Left colon (tissue), 2 donors: ENCODE measurements around the gene DNAAF5. TPM values are rescaled to one million over a fixed set of nuclear protein-coding genes. Genes with fewer than 3 reads are reported as not detected.

Experiments used
- ATAC-seq: fragments of 200-7000 bp; cut with Tn5 transposase; one replicate; pipeline ENCODE4 v1.9.1; 2020; ENCODE audit warnings: mild to moderate bottlenecking, moderate library complexity
- DNase-seq, 2 donors: peaks; one replicate each; pipeline ENCODE4 v3.0.0-alpha.2; 2020
- intact Hi-C, 2 donors: fragments of 100-400 bp; cut with DNase I in 1 of 2; cut with micrococcal nuclease in 1 of 2; formaldehyde crosslinking; loops; one replicate each; pipeline versions ENCODE4 v1.11.2 to v1.14.0; 2022; cut with DNase I, micrococcal nuclease
- total RNA-seq, 2 donors: library from RNA; stranded (reverse); fragmentation: NEBNext Ultra II Directional; extraction: Animal tissue kit (Norgen Biotek cat#: 25700); gene quantifications; one replicate each; pipeline ENCODE4 v1.2.1, GENCODE V29; 2021
- donor health status: DM: no; HTN: no; CAD: no.
- donor health status: DM: yes; HTN: yes; CAD: no.

DNAAF5 gene
- total RNA-seq, 2 donors from 2014 or later: 27.8 to 37.1 TPM

GRCh38 chr7:774161-775109, 47.9 kb downstream of the DNAAF5 start:
- intact Hi-C loops: loop anchor here (5.0 kb wide), 1 partner anchor 452 kb away; no protein-coding TSS in a partner anchor
- DNase-seq: peak in 1 of 2 donors; percentile 76

GRCh38 chr7:776381-776780, 49.9 kb downstream of the DNAAF5 start:
- DNase-seq (no peak), ATAC-seq (no peak)
- intact Hi-C loops: loop anchor here in 1 of 2 donors (5.0 kb wide), 1 partner anchor 454 kb away; no protein-coding TSS in a partner anchor

More at GRCh38 chr7:774161-775109, 47.9 kb downstream of the DNAAF5 start:
- peak; percentile 77 for ATAC-seq

- DNase-seq: no peak
- ATAC-seq: no peak
- intact Hi-C loops: loop anchor here in 1 of 2 donors (5.0 kb wide), 1 partner anchor 455 kb away; no protein-coding TSS in a partner anchor
Measured at GRCh38 chr7:776992-777727, 50.7 kb downstream of the DNAAF5 start.

- intact Hi-C loops: loop anchor here in 1 of 2 donors (5.0 kb wide), 1 partner anchor 455 kb away; no protein-coding TSS in a partner anchor
- ATAC-seq (no peak), DNase-seq (no peak)
Measured at GRCh38 chr7:777728-778078, 51.2 kb downstream of the DNAAF5 start.

GRCh38 chr7:778271-778967, 51.9 kb downstream of the DNAAF5 start:
- intact Hi-C loops: loop anchor here in 1 of 2 donors (5.0 kb wide), 1 partner anchor 456 kb away; no protein-coding TSS in a partner anchor
- no peak for ATAC-seq
- no peak for DNase-seq

GRCh38 chr7:778968-779451, 52.5 kb downstream of the DNAAF5 start:
- ATAC-seq (no peak), DNase-seq (no peak)
- intact Hi-C loops: loop anchor here in 1 of 2 donors (5.0 kb wide), 1 partner anchor 457 kb away; no protein-coding TSS in a partner anchor

- DNase-seq (no peak), ATAC-seq (no peak)
- intact Hi-C loops: loop anchor here in 1 of 2 donors (5.0 kb wide), 1 partner anchor 457 kb away; no protein-coding TSS in a partner anchor
Measured at GRCh38 chr7:779480-779879, 53.0 kb downstream of the DNAAF5 start.

GRCh38 chr7:780081-780480, 53.6 kb downstream of the DNAAF5 start:
- intact Hi-C loops: loop anchor here in 1 of 2 donors (10.0 kb wide), 1 partner anchor 55 kb away; the partner anchor contains the start of gene SUN1
- DNase-seq (no peak), ATAC-seq (no peak)

GRCh38 chr7:780516-780915, 54.0 kb downstream of the DNAAF5 start:
- ATAC-seq (no peak), DNase-seq (no peak)
- intact Hi-C loops: loop anchor here in 1 of 2 donors (10.0 kb wide), 1 partner anchor 54 kb away; the partner anchor contains the start of gene SUN1

GRCh38 chr7:781186-781849, 54.8 kb downstream of the DNAAF5 start:
- no peak for DNase-seq
- no peak for ATAC-seq
- intact Hi-C loops: loop anchor here in 1 of 2 donors (10.0 kb wide), 1 partner anchor 53 kb away; the partner anchor contains the start of gene SUN1

- no peak for DNase-seq
- intact Hi-C loops: loop anchor here in 1 of 2 donors (10.0 kb wide), 1 partner anchor 53 kb away; the partner anchor contains the start of gene SUN1
- ATAC-seq: no peak
Measured at GRCh38 chr7:781936-782529, 55.5 kb downstream of the DNAAF5 start.

- intact Hi-C loops: loop anchor here in 1 of 2 donors (10.0 kb wide), 1 partner anchor 52 kb away; the partner anchor contains the start of gene SUN1
- DNase-seq: no peak
Measured at GRCh38 chr7:782718-783449, 56.4 kb downstream of the DNAAF5 start.

GRCh38 chr7:783556-784490, 57.3 kb downstream of the DNAAF5 start:
- ATAC-seq (no peak), DNase-seq (no peak)
- intact Hi-C loops: loop anchor here in 1 of 2 donors (10.0 kb wide), 1 partner anchor 51 kb away; the partner anchor contains the start of gene SUN1

More at GRCh38 chr7:782718-783449, 56.4 kb downstream of the DNAAF5 start:
- ATAC-seq: no peak

- no peak for ATAC-seq
- DNase-seq: no peak
- intact Hi-C loops: loop anchor here in 1 of 2 donors (10.0 kb wide), 1 partner anchor 50 kb away; the partner anchor contains the start of gene SUN1
Measured at GRCh38 chr7:784971-785370, 58.5 kb downstream of the DNAAF5 start.

- ATAC-seq (no peak), DNase-seq (no peak)
- intact Hi-C loops: loop anchor here in 1 of 2 donors (10.0 kb wide), 1 partner anchor 49 kb away; the partner anchor contains the start of gene SUN1
Measured at GRCh38 chr7:785416-785815, 58.9 kb downstream of the DNAAF5 start.
